Peyer's patch (tissue), 4 donors: ENCODE data around the gene FAM162B. TPM values are rescaled to one million over a fixed set of nuclear protein-coding genes. Genes with fewer than 3 reads are reported as not detected.
"Not testable (repeated sequence)": the region's sequence is repeated elsewhere in the genome, so short reads cannot be mapped to it uniquely, and the experiment has no call there.

Experiments used
- DNase-seq, 3 donors: peaks; one replicate each; pipeline ENCODE4 v3.0.0-alpha.2; 2017 to 2019
- H3K27ac ChIP-seq, 4 donors: fragments of 200-600 bp; sonication (generic); one replicate each; pipeline ENCODE4 v1.5.1; 2016 to 2019
- H3K27me3 ChIP-seq, 2 donors: fragments of 200-600 bp; sonication (generic); one replicate each; pipeline ENCODE4 v1.5.1; 2019
- H3K36me3 ChIP-seq, 3 donors: fragments of 200-600 bp; sonication (generic); one replicate each; pipeline ENCODE4 v1.5.1; 2016 to 2019
- H3K4me1 ChIP-seq, 4 donors: fragments of 200-600 bp; sonication (generic); one replicate each; pipeline ENCODE4 v1.5.1; 2016 to 2019
- H3K4me3 ChIP-seq, 4 donors: fragments of 200-600 bp; sonication (generic); 1 replicate in 3 of 4; 2 replicates in 1 of 4; pipeline ENCODE4 v1.5.1; 2016 to 2019; ENCODE audit warnings: mild to moderate bottlenecking in 1 of 4
- H3K9me3 ChIP-seq, 4 donors: fragments of 200-600 bp; sonication (generic); one replicate each; pipeline ENCODE4 v1.5.1; 2016 to 2019; ENCODE audit warnings: mild to moderate bottlenecking in 1 of 4
- POLR2A ChIP-seq, 2 donors: fragments of 450-650 bp; IDR thresholded peaks; one replicate each; pipeline ENCODE4 v1.5.1; 2017; ENCODE audit warnings: antibody characterized with exemption in 2 of 2, mild to moderate bottlenecking in 2 of 2, moderate library complexity in 2 of 2
- total RNA-seq, 4 donors: library from RNA; depleted of rRNA; stranded (reverse); fragments of >200 nt; gene quantifications; one replicate each; pipeline ENCODE4 v1.1.0, GENCODE V29; 2016
- TF ChIP-seq, protein P1 (sequence below), 6 experiments: fragments of 450-650 bp in 4 of 6; fragments of 200-600 bp in 2 of 6; sonication (generic) in 1 of 6; IDR thresholded peaks; one replicate each; pipeline ENCODE4 v1.5.1; 2017 to 2019; ENCODE audit warnings: antibody characterized with exemption in 6 of 6, mild to moderate bottlenecking in 3 of 6, moderate library complexity in 1 of 6

Gene FAM162B
- total RNA-seq, 4 donors from 2014 or later, result not detected

DNA sequence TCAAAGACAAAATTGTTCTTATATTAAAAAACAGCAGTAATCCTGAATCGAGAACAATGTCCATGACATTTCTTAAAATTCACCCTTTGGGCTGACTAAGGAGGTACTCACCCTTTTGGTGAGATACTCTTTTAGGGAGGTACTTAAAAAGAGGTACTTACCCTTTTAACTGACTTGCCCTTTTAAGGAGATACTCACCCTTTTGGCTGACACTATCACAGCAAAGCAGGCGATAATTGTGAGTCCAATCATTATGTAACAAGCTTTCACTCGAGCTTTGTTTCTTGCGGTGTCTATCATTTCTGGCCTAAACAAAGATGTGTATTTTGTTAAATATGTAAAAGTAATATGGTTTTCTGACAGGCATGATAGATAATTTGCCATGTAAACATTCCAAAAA lies 3.7 kb downstream of the FAM162B start:
- H3K9me3 ChIP-seq, result no peaks in the 10 kb centered on the region
- no peaks in the 10 kb centered on the region for H3K36me3 ChIP-seq
- DNase-seq, result no peak
- H3K4me3 ChIP-seq, result no peak overlapping the region
- H3K27ac ChIP-seq, result no peak overlapping the region
- peaks cover 0 to 8% of the 10 kb centered on the region in 2 donors for H3K27me3 ChIP-seq
- H3K4me1 ChIP-seq, result peaks cover 0 to 9% (median 3%) of the 10 kb centered on the region in 4 donors
- no peak for TF ChIP-seq POLR2A (IDR thresholded peaks at IDR 0.05)
- TF ChIP-seq, protein P1, sequence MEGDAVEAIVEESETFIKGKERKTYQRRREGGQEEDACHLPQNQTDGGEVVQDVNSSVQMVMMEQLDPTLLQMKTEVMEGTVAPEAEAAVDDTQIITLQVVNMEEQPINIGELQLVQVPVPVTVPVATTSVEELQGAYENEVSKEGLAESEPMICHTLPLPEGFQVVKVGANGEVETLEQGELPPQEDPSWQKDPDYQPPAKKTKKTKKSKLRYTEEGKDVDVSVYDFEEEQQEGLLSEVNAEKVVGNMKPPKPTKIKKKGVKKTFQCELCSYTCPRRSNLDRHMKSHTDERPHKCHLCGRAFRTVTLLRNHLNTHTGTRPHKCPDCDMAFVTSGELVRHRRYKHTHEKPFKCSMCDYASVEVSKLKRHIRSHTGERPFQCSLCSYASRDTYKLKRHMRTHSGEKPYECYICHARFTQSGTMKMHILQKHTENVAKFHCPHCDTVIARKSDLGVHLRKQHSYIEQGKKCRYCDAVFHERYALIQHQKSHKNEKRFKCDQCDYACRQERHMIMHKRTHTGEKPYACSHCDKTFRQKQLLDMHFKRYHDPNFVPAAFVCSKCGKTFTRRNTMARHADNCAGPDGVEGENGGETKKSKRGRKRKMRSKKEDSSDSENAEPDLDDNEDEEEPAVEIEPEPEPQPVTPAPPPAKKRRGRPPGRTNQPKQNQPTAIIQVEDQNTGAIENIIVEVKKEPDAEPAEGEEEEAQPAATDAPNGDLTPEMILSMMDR (IDR thresholded peaks at IDR 0.05), result no peak

DNA sequence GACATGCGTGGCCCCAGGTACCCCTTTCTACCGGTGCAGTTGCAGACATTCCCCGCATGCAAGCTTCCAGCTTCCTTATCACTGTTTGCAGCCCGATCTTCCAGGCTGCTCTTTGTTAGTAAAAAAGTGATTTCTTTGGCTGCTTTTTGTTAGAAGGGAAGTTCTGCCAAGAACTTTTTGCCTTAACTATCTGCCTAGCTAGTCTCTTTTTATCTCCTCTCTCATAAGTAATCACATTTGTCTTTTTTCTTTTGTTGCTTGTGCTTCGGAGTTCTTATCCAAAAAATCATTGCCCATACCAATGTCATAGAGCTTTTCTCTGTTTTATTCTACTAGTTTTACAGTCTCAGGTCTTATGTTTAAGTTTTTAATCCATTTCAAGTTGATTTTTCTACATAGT lies 20.3 kb downstream of the FAM162B start:
- no peak for DNase-seq
- TF ChIP-seq, protein P1 (IDR thresholded peaks at IDR 0.05), result no peak
- TF ChIP-seq POLR2A (IDR thresholded peaks at IDR 0.05), result no peak
- H3K27me3 ChIP-seq, result no peaks in the 10 kb centered on the region
- H3K36me3 ChIP-seq, result no peaks in the 10 kb centered on the region
- H3K4me1 ChIP-seq, result no peaks in the 10 kb centered on the region
- no peak overlapping the region for H3K4me3 ChIP-seq
- H3K9me3 ChIP-seq, result no peaks in the 10 kb centered on the region
- H3K27ac ChIP-seq, result no peak overlapping the region

GRCh38 chr6:116741571-116741970 lies 23.9 kb downstream of the FAM162B start:
- H3K27ac ChIP-seq, result no peak overlapping the region
- H3K4me3 ChIP-seq, result no peak overlapping the region
- no peaks in the 10 kb centered on the region for H3K9me3 ChIP-seq
- H3K27me3 ChIP-seq, result no peaks in the 10 kb centered on the region
- TF ChIP-seq, protein P1 (IDR thresholded peaks at IDR 0.05), result no peak
- no peak for TF ChIP-seq POLR2A (IDR thresholded peaks at IDR 0.05)
- H3K36me3 ChIP-seq, result no peaks in the 10 kb centered on the region
- DNase-seq, result no peak
- H3K4me1 ChIP-seq, result no peaks in the 10 kb centered on the region

- not testable (repeated sequence) for H3K27ac ChIP-seq, H3K4me3 ChIP-seq, H3K27me3 ChIP-seq, H3K36me3 ChIP-seq, H3K4me1 ChIP-seq, DNase-seq, H3K9me3 ChIP-seq
These were observed 25.0 kb downstream of the FAM162B start for GRCh38 chr6:116740486-116740885.

DNA sequence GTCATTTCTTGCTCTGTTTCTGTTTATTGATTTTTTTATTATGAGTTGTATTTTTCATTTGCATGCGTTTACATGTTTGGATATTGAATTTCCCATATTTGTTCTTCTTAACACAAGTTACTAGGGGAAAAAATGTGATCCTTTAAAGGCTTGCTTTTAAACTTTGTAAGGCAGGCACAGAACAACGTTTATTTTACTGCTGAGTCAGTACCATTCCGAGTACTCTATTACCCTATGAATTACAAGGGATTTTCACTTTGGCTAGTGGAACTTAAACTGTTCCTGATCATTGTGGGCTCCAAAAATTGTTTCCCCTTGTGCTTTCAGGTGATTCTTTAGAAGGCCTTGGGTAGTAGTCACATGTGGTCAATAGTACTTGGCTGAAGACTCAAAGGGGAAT lies 28.5 kb downstream of the FAM162B start:
- no peak for DNase-seq
- Histone ChIP-seq H3K4me3 (no peak overlapping the region), H3K27ac (no peak overlapping the region), H3K4me1 (no peaks in the 10 kb centered on the region), H3K9me3 (no peaks in the 10 kb centered on the region), H3K36me3 (no peaks in the 10 kb centered on the region), H3K27me3 (no peaks in the 10 kb centered on the region)
- TF ChIP-seq POLR2A (IDR thresholded peaks at IDR 0.05), result no peak
- TF ChIP-seq, protein P1 (IDR thresholded peaks at IDR 0.05), result no peak

DNA sequence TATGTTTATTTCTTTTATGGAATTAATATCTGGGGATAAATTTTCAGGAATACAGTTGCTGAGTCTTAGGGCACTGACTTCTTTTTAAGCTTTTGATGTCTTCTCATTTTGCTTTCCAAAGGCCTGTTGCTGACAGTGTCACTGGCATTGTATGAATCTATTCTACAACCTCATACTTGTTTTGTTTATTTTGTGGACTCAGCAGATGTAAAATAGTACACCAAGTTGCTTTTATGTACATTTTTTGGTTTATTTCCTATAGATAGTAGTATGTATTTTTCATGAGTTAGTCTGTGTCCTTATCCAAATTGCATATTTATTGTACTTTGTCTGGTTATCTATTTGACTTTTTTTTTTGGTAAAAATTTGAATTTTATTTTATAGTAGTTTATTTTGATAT lies 35.0 kb downstream of the FAM162B start:
- TF ChIP-seq, protein P1 (IDR thresholded peaks at IDR 0.05), result no peak
- TF ChIP-seq POLR2A (IDR thresholded peaks at IDR 0.05), result no peak
- no peaks in the 10 kb centered on the region for H3K27me3 ChIP-seq
- no peak for DNase-seq
- H3K4me1 ChIP-seq, result no peaks in the 10 kb centered on the region
- H3K9me3 ChIP-seq, result no peaks in the 10 kb centered on the region
- H3K27ac ChIP-seq, result no peak overlapping the region
- H3K4me3 ChIP-seq, result no peak overlapping the region
- peaks cover 0 to 25% (median 0%) of the 10 kb centered on the region in 3 donors for H3K36me3 ChIP-seq
